HG02623 (cell line): Measurements from ENCODE around the gene NUMB.

Source experiments
- ATAC-seq: cut with Tn5 transposase; IDR thresholded peaks from one replicate; pipeline ENCODE4 v1.9.1; 2021; ENCODE audit warnings: moderate library complexity; ENCODE audit not compliant: unreplicated experiment

NUMB gene

DNA sequence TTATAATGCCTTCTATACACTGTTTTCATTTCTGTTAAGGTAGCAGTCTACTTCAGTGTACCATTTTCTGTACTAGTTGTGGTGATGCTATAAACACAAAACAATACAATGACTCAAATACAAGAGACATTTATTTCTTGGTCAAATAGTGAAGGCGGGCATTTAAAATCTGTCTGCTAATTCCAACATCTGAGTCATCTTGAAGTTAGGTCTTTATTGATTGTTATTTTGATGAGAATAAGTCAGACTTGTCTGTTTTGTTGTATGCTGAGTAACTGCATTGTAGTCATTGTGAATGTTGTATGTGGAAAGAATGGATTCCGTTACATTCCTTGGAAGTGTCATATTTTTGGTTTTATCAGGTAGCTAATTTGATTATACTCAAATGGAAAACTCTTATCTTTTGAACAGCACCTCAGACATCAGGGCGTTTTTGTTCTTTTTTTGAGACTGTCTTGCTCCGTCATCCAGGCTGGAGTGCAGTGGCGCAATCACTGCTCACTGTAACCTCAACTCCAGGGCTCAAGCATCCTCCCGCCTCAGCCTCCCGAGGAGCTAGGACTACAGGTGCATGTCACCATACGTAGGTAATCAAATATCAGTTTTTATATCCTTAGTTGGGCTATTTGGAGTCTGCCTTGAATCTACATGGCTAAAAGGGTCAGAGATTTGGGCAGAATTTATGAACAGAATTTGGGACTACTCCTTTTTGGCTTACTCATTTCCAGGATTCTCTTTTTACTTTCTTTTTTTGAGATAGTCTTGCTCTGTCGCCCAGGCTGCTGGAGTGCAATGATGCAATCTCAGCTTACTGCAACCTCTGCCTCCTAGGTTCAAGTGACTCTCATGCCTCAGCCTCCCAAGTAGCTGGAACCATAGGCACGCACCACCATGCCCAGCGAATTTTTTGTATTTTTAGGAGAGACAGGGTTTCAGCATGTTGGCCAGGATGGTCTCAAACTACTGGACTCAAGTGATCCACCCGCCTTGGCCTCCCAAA is 164.3 kb downstream of the NUMB start:
- no peak for ATAC-seq

DNA sequence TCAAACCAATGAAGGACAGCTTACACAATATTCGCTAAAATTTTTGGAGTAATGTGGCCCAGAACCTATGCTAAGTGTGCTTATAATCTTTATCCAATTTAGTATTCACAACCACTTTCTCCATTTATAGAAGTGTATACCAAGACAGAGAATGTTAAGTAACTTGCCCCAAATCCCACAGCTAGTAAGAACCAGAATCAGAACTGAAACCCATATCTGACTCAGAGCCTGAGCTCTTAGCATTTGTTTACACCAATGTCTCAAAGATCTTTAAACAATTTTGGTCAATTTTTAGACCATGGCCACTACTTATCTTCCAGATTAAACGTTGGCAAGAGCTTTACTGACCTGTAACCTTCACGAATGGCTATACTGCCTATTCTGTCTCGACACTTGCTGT is 168.1 kb downstream of the NUMB start:
- no peak for ATAC-seq

DNA sequence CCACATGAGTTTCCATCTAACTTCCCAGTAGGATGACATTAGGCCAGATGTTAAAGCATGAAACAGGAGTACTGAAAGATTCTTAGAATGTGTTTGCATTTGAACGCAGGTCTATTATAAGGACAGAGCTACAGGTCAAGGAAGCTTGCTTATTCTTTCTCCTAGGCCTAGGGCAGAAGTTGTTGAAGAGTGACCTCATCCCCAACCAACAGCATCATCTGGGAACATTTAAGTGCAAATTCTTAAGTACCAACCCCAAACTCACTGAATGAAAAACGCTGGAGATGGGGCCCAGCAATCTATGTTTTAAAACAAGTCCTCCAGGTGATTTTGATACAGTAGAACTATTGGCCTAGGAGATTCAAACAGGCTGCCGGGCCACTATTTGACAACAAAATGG is 168.6 kb downstream of the NUMB start:
- ATAC-seq: no peak

DNA sequence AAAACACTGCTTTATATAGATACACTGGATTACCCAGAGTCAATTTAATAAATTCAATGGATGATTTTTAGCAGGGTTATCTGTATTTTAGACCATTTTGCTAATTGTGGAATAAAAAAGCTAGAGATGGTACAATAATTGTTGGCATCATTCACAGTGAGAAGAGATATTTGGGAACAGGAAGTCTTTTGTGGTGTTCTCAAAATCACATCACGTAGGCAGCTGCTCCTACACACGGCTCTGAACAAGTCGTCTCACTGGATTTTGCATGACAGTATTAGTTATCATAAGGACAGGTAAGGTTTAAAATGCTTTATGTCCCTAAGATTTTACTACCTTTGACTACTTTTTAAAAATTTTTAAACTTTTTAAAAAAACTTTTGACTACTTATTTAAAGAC is 169.0 kb downstream of the NUMB start:
- ATAC-seq: no peak

DNA sequence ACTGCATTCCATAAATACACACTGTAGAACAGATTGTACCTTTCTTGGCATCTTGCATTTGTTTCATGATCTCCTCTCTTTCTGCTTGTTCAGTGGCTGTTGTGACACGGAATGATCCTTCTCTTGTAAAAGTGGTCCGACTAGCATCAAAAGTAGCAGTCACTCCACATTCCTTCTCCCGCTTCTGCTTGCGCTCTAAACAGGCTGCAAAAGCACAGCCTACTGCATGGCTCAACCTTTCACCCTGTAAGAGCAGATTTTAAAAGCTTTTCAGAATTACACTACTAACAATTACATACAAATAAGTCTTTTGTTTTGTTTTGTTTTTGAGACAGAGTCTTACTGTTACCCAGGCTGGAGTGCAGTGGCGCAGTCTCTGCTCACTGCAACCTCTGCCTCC is 171.3 kb downstream of the NUMB start:
- ATAC-seq: no peak

DNA sequence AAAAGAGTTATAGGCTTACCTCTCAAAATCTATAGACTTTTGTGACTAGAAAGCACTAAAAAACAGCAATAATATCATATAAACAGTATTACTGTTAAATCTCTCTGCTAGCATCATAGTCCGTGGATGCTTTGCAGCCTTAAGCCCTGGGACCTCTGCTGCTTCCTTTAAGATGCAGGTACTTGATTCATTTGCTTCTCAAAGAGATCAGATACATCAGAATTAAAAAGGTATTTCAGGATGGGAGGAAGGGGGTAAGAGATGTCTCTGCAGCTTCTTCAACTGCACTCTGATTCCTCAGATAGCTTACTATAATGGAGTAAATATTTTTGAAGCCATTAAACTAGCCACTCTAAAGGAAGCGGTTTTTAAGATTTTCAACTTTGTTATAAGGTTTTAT is 171.7 kb downstream of the NUMB start:
- no peak for ATAC-seq

DNA sequence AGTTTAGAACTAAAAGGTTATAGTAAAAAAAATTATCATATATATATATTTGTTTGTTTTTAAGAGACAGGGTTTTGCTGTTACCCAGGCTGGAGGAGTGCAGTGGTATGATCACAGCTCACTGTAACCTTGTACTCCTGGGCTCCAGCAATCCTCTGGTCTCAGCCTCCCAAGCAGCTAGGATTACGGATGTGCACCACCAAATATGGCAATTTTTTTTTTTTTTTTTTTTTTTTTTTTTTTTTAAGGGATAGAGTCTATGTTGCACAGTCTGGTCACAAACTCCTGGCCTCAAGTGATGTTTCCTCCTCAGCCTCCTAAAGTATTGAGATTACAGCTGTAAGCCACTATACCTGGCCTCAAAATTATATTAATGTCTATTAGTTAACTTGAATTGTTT is 172.4 kb downstream of the NUMB start:
- ATAC-seq: no peak

DNA sequence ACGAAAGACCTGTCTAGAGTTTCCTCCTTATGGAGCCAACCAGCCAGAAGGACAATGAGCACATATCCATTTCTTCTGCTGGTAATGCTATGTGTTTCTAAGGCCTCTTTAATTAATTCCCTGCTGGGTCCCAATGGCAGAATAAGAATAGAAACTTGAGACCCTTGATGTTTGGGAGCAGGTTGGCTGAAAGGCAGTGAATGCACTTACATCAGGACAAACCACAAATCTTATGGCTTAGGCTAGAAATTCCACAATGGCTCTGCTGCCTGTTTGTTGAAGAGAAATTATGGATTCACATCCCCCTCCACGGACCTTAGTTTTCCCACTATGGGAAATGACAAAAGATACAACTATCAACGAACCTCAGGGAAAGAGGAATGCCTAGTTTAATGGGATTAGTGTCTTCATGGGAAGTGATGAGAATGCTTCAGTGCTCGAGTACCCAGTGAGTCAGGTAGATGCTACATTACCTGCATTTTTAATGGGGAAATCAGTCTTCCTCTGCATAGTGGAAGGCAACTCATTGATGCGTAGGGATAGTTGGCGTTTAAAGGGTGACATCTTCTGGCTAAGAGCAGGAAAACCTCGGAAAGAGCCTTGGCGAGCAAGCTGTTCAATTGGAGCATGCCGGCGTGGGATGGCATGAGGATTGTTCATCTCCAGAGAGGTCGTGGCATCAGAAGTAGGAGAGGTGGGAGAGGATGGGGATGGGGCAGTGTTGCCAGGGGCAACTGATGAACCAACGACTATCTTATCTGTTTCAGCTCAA is 174.6 kb downstream of the NUMB start:
- ATAC-seq: no peak

DNA sequence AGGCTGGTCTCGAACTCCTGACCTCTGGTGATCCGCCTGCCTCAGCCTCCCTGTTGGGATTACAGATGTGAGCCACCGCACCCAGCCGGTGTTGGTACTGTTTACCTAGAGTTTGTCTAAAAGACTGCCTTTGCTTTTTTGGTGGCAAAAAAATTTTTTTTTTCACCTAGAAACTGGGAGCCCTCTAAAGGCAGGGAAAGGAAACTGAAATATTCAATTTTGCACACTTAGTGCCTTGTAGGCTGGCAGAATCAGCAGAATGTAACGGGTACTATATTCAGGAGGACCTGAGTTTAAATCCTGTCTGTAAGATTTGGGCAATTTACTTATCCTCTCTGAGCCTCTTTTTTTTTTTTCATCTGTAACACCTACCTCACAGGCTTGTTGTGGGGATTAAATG is 177.4 kb downstream of the NUMB start:
- no peak for ATAC-seq

DNA sequence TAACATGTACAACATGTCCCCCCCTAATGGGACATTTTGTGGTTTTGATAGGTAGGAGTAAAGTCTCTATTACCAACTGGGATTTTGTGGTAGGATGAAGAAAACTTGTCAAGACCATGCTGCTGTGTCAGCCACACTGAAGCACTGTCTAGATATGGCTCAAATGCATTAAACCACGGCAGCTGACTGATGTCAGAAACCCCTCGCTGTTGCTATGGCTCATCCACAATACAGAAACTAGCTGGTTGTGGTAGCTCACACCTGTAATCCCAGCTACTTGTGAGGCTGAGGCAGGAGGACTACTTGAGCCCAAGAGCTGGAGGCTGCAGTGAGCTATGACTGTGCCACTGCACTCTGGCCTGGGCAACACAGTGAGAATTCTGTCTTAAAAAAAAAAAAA is 181.0 kb downstream of the NUMB start:
- ATAC-seq: no peak

DNA sequence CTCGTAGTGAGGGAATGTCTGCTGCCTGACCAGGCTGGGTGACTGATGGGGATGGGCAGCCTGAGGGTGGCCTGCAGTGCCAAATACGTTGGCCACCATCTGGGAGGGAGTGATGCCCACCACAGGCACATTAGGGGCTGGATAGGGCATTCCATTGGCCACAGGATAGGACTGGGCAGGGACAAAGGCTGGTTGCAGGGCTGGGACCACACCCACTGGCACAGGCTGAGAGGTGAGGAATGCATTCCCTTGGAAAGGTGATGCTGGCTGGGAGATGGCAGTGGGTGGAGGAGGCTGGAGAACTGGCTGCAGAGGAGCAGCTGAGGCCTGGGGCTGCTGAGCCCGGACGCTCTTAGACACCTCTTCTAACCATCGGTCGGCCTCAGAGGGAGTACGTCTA is 181.5 kb downstream of the NUMB start:
- no peak for ATAC-seq

DNA sequence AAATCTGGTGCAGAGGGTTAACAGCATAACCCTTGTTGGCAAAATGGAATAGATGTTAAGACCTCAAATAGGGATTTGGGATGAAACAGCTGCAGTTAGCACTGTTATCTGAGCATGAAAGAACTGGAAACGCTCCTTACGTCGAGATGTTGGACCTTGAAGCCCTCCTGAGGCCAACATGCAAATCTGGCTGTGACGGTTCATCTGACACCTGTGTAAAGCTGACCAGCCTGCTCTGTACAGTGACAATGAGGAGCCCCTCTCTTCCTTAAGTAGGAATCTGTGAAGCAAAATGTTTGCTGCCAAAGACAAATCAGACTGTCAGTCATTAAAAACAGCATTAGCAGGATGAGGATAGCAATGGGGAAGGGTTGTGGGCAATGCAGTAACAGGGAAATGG is 184.5 kb downstream of the NUMB start:
- ATAC-seq: no peak

DNA sequence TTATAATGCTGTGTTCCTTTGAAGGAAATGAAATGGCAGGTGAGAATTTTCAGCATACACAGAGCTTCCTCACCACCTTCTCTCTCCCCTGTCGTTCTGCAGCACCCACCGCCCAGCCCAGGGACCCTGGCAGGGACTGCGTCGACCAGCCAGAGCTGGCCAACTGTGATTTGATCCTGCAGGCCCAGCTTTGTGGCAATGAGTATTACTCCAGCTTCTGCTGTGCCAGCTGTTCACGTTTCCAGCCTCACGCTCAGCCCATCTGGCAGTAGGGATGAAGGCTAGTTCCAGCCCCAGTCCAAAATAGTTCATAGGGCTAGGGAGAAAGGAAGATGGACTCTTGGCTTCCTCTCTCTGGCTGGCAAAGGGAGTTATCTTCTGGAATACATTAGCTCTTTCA is 186.0 kb downstream of the NUMB start:
- ATAC-seq: no peak

DNA sequence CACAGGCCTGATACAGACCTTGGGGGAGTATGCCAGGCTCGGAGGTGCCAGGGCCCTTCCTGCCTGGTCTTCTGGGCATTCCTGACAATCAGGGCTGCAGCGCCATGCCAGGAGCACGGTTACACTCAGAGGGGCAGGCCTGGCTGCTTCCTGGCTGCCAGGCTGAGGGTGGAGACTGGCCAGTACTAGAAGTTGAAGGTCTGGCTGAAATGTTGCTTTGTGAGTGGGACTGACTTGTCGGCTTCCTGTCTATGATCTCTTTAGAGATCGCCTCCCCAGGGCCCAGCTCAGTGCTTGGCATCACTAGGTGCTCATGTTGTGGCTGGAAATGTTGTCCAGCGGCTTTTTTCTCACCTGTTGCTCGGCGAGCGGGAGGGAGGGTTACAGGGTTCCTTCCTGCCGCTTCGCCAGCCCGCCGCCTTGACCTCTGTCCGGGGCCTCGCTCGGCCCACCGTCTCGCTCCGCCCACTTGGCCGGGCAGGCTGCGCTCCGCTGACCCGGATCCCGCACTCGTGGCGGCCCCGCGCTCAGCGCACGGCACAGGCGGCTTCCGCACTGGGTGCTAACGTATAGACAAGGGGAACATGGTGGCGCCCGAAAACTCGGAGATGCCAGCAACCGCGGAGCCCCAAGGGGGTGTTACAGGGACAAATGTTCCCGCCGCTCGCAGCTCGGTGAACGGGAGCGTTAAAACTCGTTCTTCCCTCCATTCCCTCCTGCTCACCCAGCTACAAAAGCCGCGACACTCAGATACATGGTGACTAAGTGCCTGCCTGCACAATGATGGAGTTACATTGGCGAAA is 188.4 kb downstream of the NUMB start:
- ATAC-seq: no peak

DNA sequence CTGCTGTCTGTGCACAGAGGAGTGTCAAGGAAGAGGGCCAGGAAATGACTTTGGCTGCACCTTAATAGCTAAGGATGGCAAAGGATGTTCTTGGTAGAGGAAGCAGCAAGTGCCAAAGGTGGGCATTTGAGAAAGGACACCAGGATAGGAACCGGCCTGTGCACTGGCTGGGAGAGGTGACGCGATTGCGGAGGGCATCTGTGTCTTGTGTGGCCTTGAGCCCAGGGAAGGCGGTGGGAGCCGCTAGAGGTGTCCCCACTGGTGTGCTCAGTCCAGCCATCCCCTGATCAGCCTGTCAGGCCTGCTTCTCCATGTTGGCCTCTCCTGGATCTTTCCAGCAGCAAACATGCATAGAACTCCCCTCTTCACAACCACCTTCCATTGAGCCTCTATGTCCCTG is 190.9 kb downstream of the NUMB start:
- no peak for ATAC-seq

DNA sequence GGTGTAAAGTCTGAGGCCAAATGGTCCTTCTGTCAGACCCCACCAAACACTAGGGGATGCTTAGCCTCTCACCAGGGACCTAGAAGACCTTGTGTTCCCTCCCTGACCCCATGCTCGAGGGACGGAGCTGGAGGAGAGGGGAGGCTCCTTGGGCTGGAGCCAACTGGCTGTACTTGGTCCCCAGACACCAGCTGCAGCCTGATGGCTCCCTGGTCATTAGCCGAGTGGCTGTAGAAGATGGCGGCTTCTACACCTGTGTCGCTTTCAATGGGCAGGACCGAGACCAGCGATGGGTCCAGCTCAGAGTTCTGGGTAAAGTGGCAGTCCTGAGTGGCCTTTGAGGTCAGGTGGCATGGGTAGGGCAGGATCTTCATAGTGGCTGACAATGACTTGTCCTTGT is 192.0 kb downstream of the NUMB start:
- no peak for ATAC-seq

DNA sequence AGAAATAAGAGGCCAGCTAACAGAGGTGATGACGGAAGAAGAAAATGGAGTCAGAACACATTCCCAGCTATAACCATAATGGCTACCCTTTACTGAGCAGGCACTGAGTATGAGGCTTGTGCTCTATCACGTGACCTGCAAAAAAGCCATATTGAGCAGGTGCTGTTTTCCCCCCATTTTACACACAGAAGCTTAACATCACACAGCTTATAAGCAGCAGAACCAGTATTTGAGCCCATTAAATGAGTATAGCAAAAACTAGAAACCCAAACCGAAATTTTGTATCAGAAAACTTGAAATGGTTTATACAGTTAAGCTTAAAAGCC is 192.7 kb downstream of the NUMB start:
- ATAC-seq: no peak

DNA sequence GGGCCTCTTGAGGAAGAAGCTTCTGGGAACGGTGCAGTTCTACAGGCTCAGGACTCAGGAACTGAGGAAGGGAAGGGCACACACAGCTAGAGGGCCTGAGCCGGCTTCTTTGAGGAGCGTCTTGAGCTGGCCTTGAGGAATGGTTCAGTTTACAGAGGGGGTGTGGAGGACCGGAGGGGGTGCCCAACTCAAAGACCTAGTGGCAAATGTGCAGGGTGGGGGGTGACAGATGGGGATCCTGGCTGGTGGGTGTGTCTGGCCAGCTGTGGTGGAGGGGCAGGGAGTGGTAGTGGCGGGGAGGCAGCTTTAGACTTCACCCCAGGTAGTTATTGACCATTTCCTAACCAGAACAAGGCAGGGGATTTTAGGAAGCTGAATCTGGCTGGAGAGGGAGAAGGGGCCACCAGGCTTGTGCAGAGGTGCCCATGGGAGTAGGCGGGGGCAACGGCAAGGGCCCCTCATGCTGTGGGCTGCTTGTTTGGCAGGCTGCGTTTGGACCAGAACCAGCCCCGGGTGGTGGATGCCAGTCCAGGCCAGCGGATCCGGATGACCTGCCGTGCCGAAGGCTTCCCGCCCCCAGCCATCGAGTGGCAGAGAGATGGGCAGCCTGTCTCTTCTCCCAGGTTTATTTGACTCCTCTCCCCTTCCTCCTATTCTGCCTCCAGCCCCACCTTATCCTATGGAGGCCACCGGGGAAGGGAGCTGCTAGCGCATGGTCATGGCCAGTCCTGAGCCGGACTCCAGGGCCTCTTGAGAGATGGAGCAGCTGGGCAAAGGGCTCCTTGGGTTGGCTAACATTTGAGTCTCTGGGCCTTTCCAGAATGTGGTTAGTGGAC is 193.2 kb downstream of the NUMB start:
- ATAC-seq: no peak

DNA sequence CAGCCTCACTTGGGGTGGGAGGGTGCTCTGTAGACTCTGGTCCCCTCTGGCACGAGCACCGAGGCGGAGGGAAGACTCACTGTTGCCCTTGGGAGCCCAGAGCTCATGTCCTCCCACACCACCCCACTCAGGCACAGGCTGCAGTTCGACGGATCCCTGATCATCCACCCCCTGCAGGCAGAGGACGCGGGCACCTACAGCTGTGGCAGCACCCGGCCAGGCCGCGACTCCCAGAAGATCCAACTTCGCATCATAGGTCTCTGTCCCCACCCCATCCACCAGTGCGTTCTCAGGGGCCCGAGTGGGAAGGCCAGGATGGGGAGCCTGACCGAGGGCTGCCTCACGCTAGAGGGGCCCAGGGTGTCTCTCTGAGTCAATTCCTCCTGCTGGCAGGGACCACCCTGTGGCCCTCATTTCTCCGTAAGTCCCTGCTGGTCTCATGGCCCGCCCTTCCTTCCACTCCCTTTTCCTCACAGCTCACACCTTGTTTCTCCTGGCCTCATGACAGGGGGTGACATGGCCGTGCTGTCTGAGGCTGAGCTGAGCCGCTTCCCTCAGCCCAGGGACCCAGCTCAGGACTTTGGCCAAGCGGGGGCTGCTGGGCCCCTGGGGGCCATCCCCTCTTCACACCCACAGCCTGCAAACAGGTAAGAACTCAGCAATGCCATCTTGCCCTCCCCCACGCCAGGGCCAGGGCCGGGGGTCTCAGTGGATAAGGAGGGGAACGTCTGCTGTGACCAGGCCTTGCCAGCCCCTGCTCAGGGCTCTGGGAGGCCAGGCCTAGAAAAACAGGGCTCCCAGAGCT is 194.1 kb downstream of the NUMB start:
- ATAC-seq: no peak

DNA sequence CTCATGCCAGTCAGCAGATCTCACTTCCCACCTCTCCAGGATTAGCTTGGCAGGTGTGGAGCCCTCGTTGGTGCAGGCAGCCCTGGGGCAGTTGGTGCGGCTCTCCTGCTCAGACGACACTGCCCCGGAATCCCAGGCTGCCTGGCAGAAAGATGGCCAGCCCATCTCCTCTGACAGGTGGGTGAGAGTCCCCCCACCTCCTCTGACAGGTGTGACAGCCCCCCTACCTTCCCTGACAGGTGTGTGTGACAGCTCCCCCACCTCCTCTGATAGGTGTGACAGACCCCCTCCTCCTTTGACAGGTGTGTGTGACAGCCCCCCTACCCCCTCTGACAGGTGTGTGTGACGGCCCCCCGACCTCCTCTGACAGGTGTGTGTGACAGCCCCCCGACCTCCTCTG is 194.7 kb downstream of the NUMB start:
- no peak for ATAC-seq
